ENCODE measurements around the gene RBM41. TPM values are rescaled to one million over a fixed set of nuclear protein-coding genes. Genes with fewer than 3 reads are reported as not detected.
"Not testable (repeated sequence)": the region's sequence is repeated elsewhere in the genome, so short reads cannot be mapped to it uniquely, and the experiment has no call there.

RBM41 gene
- total RNA-seq = 21.8 to 24.2 TPM (median 22.5 TPM) in 3 replicates

DNA sequence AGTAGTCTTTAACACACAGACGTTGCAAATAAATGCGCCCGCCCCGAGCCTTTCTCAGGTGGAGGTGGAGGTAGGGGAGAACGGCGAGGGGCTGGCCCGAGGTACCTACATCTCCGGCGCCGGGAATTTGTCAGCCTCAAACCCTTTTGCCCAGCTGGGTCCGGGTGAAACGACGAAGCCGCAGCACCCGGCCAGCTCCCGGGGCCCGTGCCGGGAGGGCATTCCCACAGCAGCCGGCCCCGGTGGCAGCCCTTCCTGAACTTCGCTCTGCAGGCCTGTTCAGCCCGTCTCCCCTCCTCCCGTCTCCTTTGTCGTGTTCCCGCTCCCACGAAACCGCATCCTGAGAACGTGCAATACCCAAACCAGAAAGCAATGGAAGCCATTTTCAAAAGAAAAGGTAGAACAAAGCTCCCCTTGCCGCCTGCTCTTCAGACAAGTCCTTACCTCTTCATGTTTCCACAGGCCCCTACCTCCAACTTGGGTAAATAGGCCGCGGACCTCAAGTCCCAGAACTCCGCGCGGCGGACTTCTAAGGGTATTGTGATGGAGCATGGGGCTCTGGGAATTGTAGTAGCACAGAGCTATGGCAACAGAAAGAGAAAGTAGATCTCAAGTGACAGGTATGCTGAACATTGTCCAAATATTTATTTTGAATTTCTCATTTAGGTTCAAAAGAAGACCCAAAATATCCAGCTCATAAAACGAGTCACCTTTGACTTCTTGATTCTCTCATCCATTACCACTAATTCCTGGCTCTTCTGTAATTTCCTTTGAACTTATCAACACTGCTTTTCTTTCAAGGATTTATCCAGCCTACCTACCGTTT is at the start of gene RBM41:
RBM41 (minus strand) TSS at position 501 of the 826 bp plus-strand sequence; CDS start at position 452, 49 bp downstream.
- H3K4me1 Mint-ChIP-seq = peaks cover 11% of the 10 kb centered on the region
- peak within 1 kb of the TSS; percentile 97 for H3K4me3 Mint-ChIP-seq
- H3K27me3 Mint-ChIP-seq (ENCODE audit: low read depth) = no peaks in the 10 kb centered on the region
- H3K27ac Mint-ChIP-seq = peak within 1 kb of the TSS; percentile 99
- peak in 1 of 2 experiments; percentile 62 for DNase-seq (ENCODE audit: low spot score in 2 of 2, unreplicated experiment in 2 of 2)
- TF ChIP-seq, protein P1, sequence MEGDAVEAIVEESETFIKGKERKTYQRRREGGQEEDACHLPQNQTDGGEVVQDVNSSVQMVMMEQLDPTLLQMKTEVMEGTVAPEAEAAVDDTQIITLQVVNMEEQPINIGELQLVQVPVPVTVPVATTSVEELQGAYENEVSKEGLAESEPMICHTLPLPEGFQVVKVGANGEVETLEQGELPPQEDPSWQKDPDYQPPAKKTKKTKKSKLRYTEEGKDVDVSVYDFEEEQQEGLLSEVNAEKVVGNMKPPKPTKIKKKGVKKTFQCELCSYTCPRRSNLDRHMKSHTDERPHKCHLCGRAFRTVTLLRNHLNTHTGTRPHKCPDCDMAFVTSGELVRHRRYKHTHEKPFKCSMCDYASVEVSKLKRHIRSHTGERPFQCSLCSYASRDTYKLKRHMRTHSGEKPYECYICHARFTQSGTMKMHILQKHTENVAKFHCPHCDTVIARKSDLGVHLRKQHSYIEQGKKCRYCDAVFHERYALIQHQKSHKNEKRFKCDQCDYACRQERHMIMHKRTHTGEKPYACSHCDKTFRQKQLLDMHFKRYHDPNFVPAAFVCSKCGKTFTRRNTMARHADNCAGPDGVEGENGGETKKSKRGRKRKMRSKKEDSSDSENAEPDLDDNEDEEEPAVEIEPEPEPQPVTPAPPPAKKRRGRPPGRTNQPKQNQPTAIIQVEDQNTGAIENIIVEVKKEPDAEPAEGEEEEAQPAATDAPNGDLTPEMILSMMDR (IDR thresholded peaks at IDR 0.05; ENCODE audit: unreplicated experiment) = no peak
- H3K36me3 Mint-ChIP-seq = peaks cover 15% of the 10 kb centered on the region
- peaks cover 17% of the 10 kb centered on the region for H3K9me3 Mint-ChIP-seq

DNA sequence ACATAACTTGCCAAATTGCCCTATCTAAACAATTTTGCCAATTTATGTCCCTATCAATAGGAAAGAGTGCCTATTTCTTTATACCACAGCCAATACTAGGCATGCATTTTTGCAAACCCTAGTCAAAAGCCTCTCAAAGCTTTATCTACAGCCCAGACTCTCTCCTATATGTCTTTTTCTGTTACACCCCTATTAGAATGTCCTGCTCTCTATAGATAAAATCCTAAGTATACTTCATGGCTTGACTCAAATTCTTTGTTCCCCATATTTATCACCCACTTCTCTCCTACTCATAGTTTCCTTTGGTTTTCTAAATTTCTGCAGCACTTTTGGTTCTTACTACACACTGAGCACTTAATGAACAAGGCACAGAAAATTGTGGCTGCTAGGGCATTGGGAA is 49.6 kb upstream of the RBM41 start:
- no peak for DNase-seq (ENCODE audit: low spot score in 2 of 2, unreplicated experiment in 2 of 2)
- Mint-ChIP-seq H3K27ac (no peak overlapping the region), H3K27me3 (ENCODE audit: low read depth) (no peaks in the 10 kb centered on the region), H3K36me3 (peaks cover 5% of the 10 kb centered on the region), H3K4me1 (no peaks in the 10 kb centered on the region), H3K9me3 (peaks cover 35% of the 10 kb centered on the region), H3K4me3 (no peak overlapping the region)
- TF ChIP-seq, protein P1 (IDR thresholded peaks at IDR 0.05; ENCODE audit: unreplicated experiment) = no peak

DNA sequence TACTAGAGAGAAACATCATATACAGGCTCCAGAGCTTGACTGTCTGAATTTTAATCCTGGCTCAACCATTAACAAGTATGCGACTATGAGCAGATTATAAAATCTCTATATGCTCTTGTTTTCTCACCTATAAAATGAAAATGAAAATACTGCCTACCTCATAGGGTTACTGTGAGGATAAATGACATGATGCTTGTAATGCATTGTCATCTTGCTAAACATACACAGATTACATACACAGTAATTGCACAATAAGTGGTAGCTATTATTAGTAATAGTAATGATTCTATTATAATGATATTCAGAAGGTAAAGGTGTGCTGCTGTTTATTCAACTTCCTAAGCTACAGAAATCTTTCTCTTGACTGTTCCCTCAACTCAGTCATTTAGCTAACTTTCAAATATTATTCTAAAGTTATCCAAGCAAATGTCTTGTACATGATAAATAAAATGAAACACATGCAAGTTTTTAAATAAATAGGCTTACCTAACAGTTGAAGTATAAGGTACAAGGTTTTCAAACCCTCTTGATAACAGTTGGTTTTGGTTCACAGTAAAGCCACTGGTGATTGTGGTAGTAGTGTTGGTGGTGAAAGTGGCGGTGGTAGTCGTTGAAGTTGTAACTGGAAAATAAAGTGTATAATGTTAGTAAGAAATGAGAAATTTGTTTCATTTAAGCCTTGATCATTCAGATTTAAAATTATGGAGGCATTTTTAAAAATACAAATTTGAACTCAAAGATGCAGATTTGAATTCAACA is 48.7 kb upstream of the RBM41 start:
- TF ChIP-seq, protein P1 (IDR thresholded peaks at IDR 0.05; ENCODE audit: unreplicated experiment) = no peak
- DNase-seq (ENCODE audit: low spot score in 2 of 2, unreplicated experiment in 2 of 2) = no peak
- H3K4me3 Mint-ChIP-seq = no peak overlapping the region
- peaks cover 5% of the 10 kb centered on the region for H3K36me3 Mint-ChIP-seq
- peaks cover 40% of the 10 kb centered on the region for H3K9me3 Mint-ChIP-seq
- no peaks in the 10 kb centered on the region for H3K4me1 Mint-ChIP-seq
- H3K27me3 Mint-ChIP-seq (ENCODE audit: low read depth) = no peaks in the 10 kb centered on the region
- no peak overlapping the region for H3K27ac Mint-ChIP-seq

DNA sequence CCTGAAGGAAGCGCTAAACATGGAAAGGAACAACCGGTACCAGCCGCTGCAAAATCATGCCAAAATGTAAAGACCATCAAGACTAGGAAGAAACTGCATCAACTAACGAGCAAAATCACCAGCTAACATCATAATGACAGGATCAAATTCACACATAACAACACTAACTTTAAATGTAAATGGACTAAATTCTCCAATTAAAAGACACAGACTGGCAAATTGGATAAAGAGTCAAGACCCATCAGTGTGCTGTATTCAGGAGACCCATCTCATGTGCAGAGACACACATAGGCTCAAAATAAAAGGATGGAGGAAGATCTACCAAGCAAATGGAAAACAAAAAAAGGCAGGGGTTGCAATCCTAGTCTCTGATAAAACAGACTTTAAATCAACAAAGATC is 39.0 kb upstream of the RBM41 start:
- DNase-seq (ENCODE audit: low spot score in 2 of 2, unreplicated experiment in 2 of 2); H3K4me3 Mint-ChIP-seq; H3K36me3 Mint-ChIP-seq; H3K4me1 Mint-ChIP-seq; H3K27ac Mint-ChIP-seq; H3K27me3 Mint-ChIP-seq (ENCODE audit: low read depth): not testable (repeated sequence)
- peaks cover 17% of the 10 kb centered on the region for H3K9me3 Mint-ChIP-seq

DNA sequence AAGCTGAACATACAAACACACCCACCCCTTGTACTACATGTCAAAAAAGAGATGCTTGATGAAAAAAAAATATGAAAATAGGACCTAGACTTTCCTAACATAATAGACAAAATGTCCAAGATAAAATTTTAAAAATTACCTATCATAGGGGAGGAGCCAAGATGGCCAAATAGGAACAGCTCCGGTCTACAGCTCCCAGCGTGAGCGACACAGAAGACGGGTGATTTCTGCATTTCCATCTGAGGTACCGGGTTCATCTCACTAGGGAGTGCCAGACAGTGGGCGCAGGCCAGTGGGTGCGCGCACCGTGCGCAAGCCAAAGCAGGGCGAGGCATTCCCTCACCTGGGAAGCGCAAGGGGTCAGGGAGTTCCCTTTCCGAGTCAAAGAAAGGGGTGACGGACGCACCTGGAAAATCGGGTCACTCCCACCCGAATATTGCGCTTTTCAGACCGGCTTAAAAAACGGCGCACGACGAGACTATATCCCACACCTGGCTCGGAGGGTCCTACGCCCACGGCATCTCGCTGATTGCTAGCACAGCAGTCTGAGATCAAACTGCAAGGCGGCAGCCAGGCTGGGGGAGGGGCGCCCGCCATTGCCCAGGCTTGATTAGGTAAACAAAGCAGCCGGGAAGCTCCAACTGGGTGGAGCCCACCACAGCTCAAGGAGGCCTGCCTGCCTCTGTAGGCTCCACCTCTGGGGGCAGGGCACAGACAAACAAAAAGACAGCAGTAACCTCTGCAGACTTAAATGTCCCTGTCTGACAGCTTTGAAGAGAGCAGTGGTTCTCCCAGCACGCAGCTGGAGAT is 37.2 kb upstream of the RBM41 start:
- H3K36me3 Mint-ChIP-seq; H3K4me1 Mint-ChIP-seq; H3K27ac Mint-ChIP-seq; H3K27me3 Mint-ChIP-seq (ENCODE audit: low read depth); DNase-seq (ENCODE audit: low spot score in 2 of 2, unreplicated experiment in 2 of 2): not testable (repeated sequence)
- Mint-ChIP-seq H3K4me3 (peak overlapping the region; percentile 75), H3K9me3 (peaks cover 13% of the 10 kb centered on the region)

DNA sequence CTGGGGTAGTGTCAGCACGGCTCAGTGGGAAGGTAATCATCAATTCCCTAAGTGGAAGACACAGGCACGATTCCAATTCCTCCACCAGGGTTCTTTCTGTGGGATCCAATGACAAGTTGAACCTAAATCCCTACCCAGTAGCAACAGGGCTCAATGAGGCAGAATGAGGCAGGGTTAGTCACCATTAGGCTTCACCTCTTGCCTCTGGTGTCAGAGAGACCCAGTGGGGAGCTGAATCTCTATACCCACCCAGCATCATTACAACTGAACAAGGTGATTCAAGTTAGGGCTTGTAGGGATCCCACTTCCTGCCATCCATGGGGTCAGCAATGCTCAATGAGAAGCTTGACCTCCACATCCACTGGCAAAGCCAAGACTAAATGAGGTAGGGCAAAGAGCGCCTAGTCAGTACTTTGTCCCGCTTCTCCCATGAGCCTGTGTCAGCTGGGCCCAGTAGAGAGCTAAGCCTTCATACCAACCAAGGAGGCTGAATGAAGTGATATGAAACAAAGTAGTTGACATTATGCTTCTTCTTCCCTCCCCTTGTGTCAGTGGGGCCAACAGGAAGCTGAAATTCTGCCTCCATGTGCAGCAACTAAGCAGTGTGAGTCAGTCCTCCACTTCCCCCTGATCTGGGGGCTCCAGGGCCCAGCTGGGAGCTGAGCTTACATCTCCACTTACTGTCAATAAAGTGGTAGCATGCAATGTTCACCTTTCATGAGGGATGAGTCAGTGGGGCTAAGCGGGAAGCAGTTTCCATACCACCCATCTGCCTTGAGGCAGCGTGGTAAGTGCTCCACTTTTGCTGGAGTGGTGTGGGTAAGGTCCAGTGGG is 36.4 kb upstream of the RBM41 start:
- peaks cover 18% of the 10 kb centered on the region for H3K9me3 Mint-ChIP-seq
- TF ChIP-seq, protein P1 (IDR thresholded peaks at IDR 0.05; ENCODE audit: unreplicated experiment) = no peak
- no peaks in the 10 kb centered on the region for H3K27me3 Mint-ChIP-seq (ENCODE audit: low read depth)
- DNase-seq (ENCODE audit: low spot score in 2 of 2, unreplicated experiment in 2 of 2) = no peak
- peak overlapping the region; percentile 75 for H3K4me3 Mint-ChIP-seq
- no peaks in the 10 kb centered on the region for H3K4me1 Mint-ChIP-seq
- H3K36me3 Mint-ChIP-seq = no peaks in the 10 kb centered on the region
- H3K27ac Mint-ChIP-seq = no peak overlapping the region

All from mesothelial cell of epicardium (in vitro differentiated cells).